ENCODE data around the gene DUS1L. TPM values are rescaled to one million over a fixed set of nuclear protein-coding genes. Genes with fewer than 3 reads are reported as not detected.

Gene DUS1L
- polyA plus RNA-seq, 3 donors, result 71.2 to 118 (median 80.9) TPM

- 0 to 1% (median 1%) methylated on average over 62 to 64 of the region's 64 CpGs for WGBS, 3 donors
Measured at GRCh38 chr17:82022310-82022980, 43.2 kb downstream of the DUS1L start, which contains the start of gene CENPX. CENPX (minus strand) TSS chr17:82022878; CDS start chr17:82022861, 17 bp downstream.

GRCh38 chr17:82021900-82022309, 43.7 kb downstream of the DUS1L start:
- H3K27ac ChIP-seq (ENCODE audit: low read depth, low read length), result no peak overlapping the region
- 5 to 10% (median 7%) methylated on average over 10 of the region's 10 CpGs for WGBS, 3 donors

More at GRCh38 chr17:82022310-82022980, 43.2 kb downstream of the DUS1L start, which contains the start of gene CENPX:
- H3K27ac ChIP-seq (ENCODE audit: low read depth, low read length), result no peak within 1 kb of the TSS

- 29 to 44% (median 38%) methylated on average over 25 of the region's 25 CpGs for WGBS, 3 donors
- H3K27ac ChIP-seq (ENCODE audit: low read depth, low read length), result no peak overlapping the region
Measured at GRCh38 chr17:82021107-82021899, 44.3 kb downstream of the DUS1L start.

- no peak overlapping the region for H3K27ac ChIP-seq (ENCODE audit: low read depth, low read length)
- WGBS, 3 donors, result 72 to 85% (median 75%) methylated on average over 14 of the region's 14 CpGs
Measured at GRCh38 chr17:82020572-82021106, 45.0 kb downstream of the DUS1L start.

GRCh38 chr17:82019690-82020571, 45.7 kb downstream of the DUS1L start:
- H3K27ac ChIP-seq (ENCODE audit: low read depth, low read length), result no peak overlapping the region
- WGBS, 3 donors, result 68 to 69% (median 69%) methylated on average over 33 to 34 of the region's 34 CpGs

- WGBS, 3 donors, result 83 to 87% (median 85%) methylated on average over 33 of the region's 33 CpGs
- H3K27ac ChIP-seq (ENCODE audit: low read depth, low read length), result no peak overlapping the region
Measured at GRCh38 chr17:82018989-82019689, 46.5 kb downstream of the DUS1L start.

GRCh38 chr17:82018152-82018988, 47.2 kb downstream of the DUS1L start:
- no peak overlapping the region for H3K27ac ChIP-seq (ENCODE audit: low read depth, low read length)
- 54 to 80% (median 79%) methylated on average over 19 of the region's 19 CpGs for WGBS, 3 donors

GRCh38 chr17:82017612-82018151, 47.9 kb downstream of the DUS1L start:
- 77 to 87% (median 81%) methylated on average over 13 of the region's 13 CpGs for WGBS, 3 donors
- H3K27ac ChIP-seq (ENCODE audit: low read depth, low read length), result no peak overlapping the region

- WGBS, 3 donors, result 85 to 88% (median 87%) methylated on average over 24 of the region's 24 CpGs
- no peak overlapping the region for H3K27ac ChIP-seq (ENCODE audit: low read depth, low read length)
Measured at GRCh38 chr17:82016875-82017459, 48.6 kb downstream of the DUS1L start.

GRCh38 chr17:82016061-82016874, 49.3 kb downstream of the DUS1L start:
- no peak overlapping the region for H3K27ac ChIP-seq (ENCODE audit: low read depth, low read length)
- WGBS, 3 donors, result 87 to 92% (median 89%) methylated on average over 27 to 28 of the region's 28 CpGs

- 83 to 86% (median 85%) methylated on average over 24 of the region's 24 CpGs for WGBS, 3 donors
- no peak overlapping the region for H3K27ac ChIP-seq (ENCODE audit: low read depth, low read length)
Measured at GRCh38 chr17:82015311-82015971, 50.2 kb downstream of the DUS1L start.

GRCh38 chr17:82014971-82015310, 50.7 kb downstream of the DUS1L start:
- 84 to 92% (median 86%) methylated on average over 13 of the region's 13 CpGs for WGBS, 3 donors
- H3K27ac ChIP-seq (ENCODE audit: low read depth, low read length), result no peak overlapping the region

- H3K27ac ChIP-seq (ENCODE audit: low read depth, low read length), result no peak overlapping the region
Measured at GRCh38 chr17:82014432-82014831, 51.2 kb downstream of the DUS1L start.

GRCh38 chr17:82013772-82014321, 51.8 kb downstream of the DUS1L start:
- no peak overlapping the region for H3K27ac ChIP-seq (ENCODE audit: low read depth, low read length)
- 91 to 93% (median 92%) methylated on average over 15 to 16 of the region's 16 CpGs for WGBS, 3 donors

More at GRCh38 chr17:82014432-82014831, 51.2 kb downstream of the DUS1L start:
- WGBS, 3 donors, result 70 to 83% (median 79%) methylated on average over 22 to 23 of the region's 23 CpGs

- no peak overlapping the region for H3K27ac ChIP-seq (ENCODE audit: low read depth, low read length)
- 59 to 85% (median 71%) methylated on average over 22 of the region's 22 CpGs for WGBS, 3 donors
Measured at GRCh38 chr17:82013341-82013740, 52.3 kb downstream of the DUS1L start.
